Progenitor cell of endocrine pancreas (in vitro differentiated cells): ENCODE data around the gene PTGIS. TPM values are rescaled to one million over a fixed set of nuclear protein-coding genes. Genes with fewer than 3 reads are reported as not detected.

Experiments
- DNase-seq: peaks from one replicate; pipeline ENCODE4 v3.0.0; 2021; ENCODE audit warnings: low spot score; ENCODE audit not compliant: unreplicated experiment
- H3K27ac Mint-ChIP-seq: 2 replicates; pipeline ENCODE4 v1.8.0; 2021; ENCODE audit warnings: mild to moderate bottlenecking, moderate library complexity, mixed read lengths
- H3K27me3 Mint-ChIP-seq: 2 replicates; pipeline ENCODE4 v1.8.0; 2021; ENCODE audit warnings: mixed read lengths
- H3K36me3 Mint-ChIP-seq: 2 replicates; pipeline ENCODE4 v1.8.0; 2022; ENCODE audit warnings: mixed read lengths; ENCODE audit not compliant: insufficient read depth
- H3K4me1 Mint-ChIP-seq: 2 replicates; pipeline ENCODE4 v1.8.0; 2021; ENCODE audit warnings: low read depth, mixed read lengths
- H3K4me3 Mint-ChIP-seq: 2 replicates; pipeline ENCODE4 v1.8.0; 2021; ENCODE audit warnings: low read depth, mild to moderate bottlenecking, moderate library complexity, mixed read lengths
- H3K9me3 Mint-ChIP-seq: 2 replicates; pipeline ENCODE4 v1.8.0; 2021; ENCODE audit warnings: low read depth, mixed read lengths
- CTCF ChIP-seq: fragments of 200-600 bp; sonication (generic); IDR thresholded peaks from one replicate; pipeline ENCODE4 v1.5.0; 2021; ENCODE audit warnings: antibody characterized with exemption, mild to moderate bottlenecking; ENCODE audit not compliant: unreplicated experiment
- total RNA-seq: library from RNA; stranded (reverse); gene quantifications from 2 replicates; pipeline ENCODE4 v1.2.1, GENCODE V29; 2021

PTGIS gene
- total RNA-seq, 1 donor from 2014 or later = 19.3 TPM

GRCh38 chr20:49593466-49594142 is 25.7 kb upstream of the PTGIS start:
- no peak for DNase-seq
- Mint-ChIP-seq H3K27ac (no peak overlapping the region), H3K4me1 (peaks cover 13% of the 10 kb centered on the region), H3K4me3 (no peak overlapping the region), H3K9me3 (no peaks in the 10 kb centered on the region), H3K27me3 (peaks cover 15% of the 10 kb centered on the region), H3K36me3 (no peaks in the 10 kb centered on the region)
- TF ChIP-seq CTCF = no peak

GRCh38 chr20:49592120-49592519 is 24.2 kb upstream of the PTGIS start:
- Mint-ChIP-seq H3K4me1 (peaks cover 13% of the 10 kb centered on the region), H3K9me3 (no peaks in the 10 kb centered on the region), H3K36me3 (no peaks in the 10 kb centered on the region), H3K4me3 (no peak overlapping the region), H3K27me3 (peaks cover 15% of the 10 kb centered on the region), H3K27ac (no peak overlapping the region)
- no peak for TF ChIP-seq CTCF
- no peak for DNase-seq

- Mint-ChIP-seq H3K27ac (no peak overlapping the region), H3K4me3 (no peak overlapping the region), H3K9me3 (no peaks in the 10 kb centered on the region), H3K4me1 (peaks cover 13% of the 10 kb centered on the region), H3K27me3 (peaks cover 15% of the 10 kb centered on the region), H3K36me3 (no peaks in the 10 kb centered on the region)
- no peak for DNase-seq
- no peak for TF ChIP-seq CTCF
These were observed 23.4 kb upstream of the PTGIS start for GRCh38 chr20:49591217-49591865.

GRCh38 chr20:49590163-49591017 is 22.5 kb upstream of the PTGIS start:
- Mint-ChIP-seq H3K4me3 (no peak overlapping the region), H3K36me3 (no peaks in the 10 kb centered on the region), H3K4me1 (peaks cover 14% of the 10 kb centered on the region), H3K9me3 (no peaks in the 10 kb centered on the region), H3K27me3 (peaks cover 15% of the 10 kb centered on the region), H3K27ac (no peak overlapping the region)
- DNase-seq = no peak
- no peak for TF ChIP-seq CTCF

GRCh38 chr20:49589747-49590146 is 21.8 kb upstream of the PTGIS start:
- Mint-ChIP-seq H3K27me3 (peaks cover 15% of the 10 kb centered on the region), H3K4me3 (no peak overlapping the region), H3K4me1 (peaks cover 17% of the 10 kb centered on the region), H3K36me3 (no peaks in the 10 kb centered on the region), H3K27ac (peak overlapping the region; percentile 11), H3K9me3 (no peaks in the 10 kb centered on the region)
- TF ChIP-seq CTCF = no peak
- no peak for DNase-seq
